Body of pancreas (tissue), 4 donors: ENCODE results near the gene SPAG8.

Experiments
- CTCF ChIP-seq, 7 experiments: fragments of 450-650 bp in 4 of 7; fragments of 200-600 bp in 3 of 7; sonication (generic) in 3 of 7; IDR thresholded peaks; one replicate each; pipeline ENCODE4 v1.5.1; 2016 to 2019; ENCODE audit warnings: antibody characterized with exemption in 7 of 7
- POLR2A ChIP-seq, 3 donors: fragments of 450-650 bp; IDR thresholded peaks; one replicate each; pipeline ENCODE4 v1.6.1; 2016; ENCODE audit warnings: antibody characterized with exemption in 3 of 3, mild to moderate bottlenecking in 2 of 3

- TF ChIP-seq CTCF (IDR thresholded peaks at IDR 0.05), result no peak
- no peak for TF ChIP-seq POLR2A (IDR thresholded peaks at IDR 0.05)
These were observed 24.5 kb upstream of the SPAG8 start for GRCh38 chr9:35836595-35836994.
